Neural cell (in vitro differentiated cells): ENCODE data around the gene GNG11. TPM values are rescaled to one million over a fixed set of nuclear protein-coding genes. Genes with fewer than 3 reads are reported as not detected.

Experiments
- H2AFZ ChIP-seq: fragments of 200-600, 300-800 bp; sonication (generic), shearing (Covaris generic); 2 replicates; pipeline ENCODE4 v1.6.0; 2014; ENCODE audit warnings: low read depth, mild to moderate bottlenecking, antibody characterized with exemption, low read length, moderate library complexity
- H3F3A ChIP-seq: fragments of 200-600 bp; shearing (Covaris generic); 2 replicates; pipeline ENCODE4 v1.6.1; 2016; ENCODE audit warnings: mild to moderate bottlenecking, moderate library complexity, mixed read lengths, antibody characterized with exemption, low read length; ENCODE audit not compliant: insufficient read depth, poor library complexity, severe bottlenecking
- H3K27ac ChIP-seq: fragments of 200-600, 300-800 bp; sonication (generic), shearing (Covaris generic); 2 replicates; pipeline ENCODE4 v1.5.1; 2014; ENCODE audit warnings: mild to moderate bottlenecking, low read length, moderate library complexity
- H3K27me3 ChIP-seq: fragments of 300-800, 200-600 bp; sonication (generic), shearing (Covaris generic); 2 replicates; pipeline ENCODE4 v1.6.0; 2014; ENCODE audit warnings: mild to moderate bottlenecking, low read depth, low read length, moderate library complexity; ENCODE audit not compliant: insufficient read depth
- H3K36me3 ChIP-seq: fragments of 300-800, 200-600 bp; sonication (generic), shearing (Covaris generic); 2 replicates; pipeline ENCODE4 v1.5.1; 2014; ENCODE audit warnings: mild to moderate bottlenecking, antibody characterized with exemption, low read length, moderate library complexity; ENCODE audit not compliant: insufficient read depth
- H3K4me2 ChIP-seq: fragments of 300-800, 200-600 bp; sonication (generic), shearing (Covaris generic); 2 replicates; pipeline ENCODE4 v1.6.0; 2014; ENCODE audit warnings: mild to moderate bottlenecking, low read length
- H3K4me3 ChIP-seq: fragments of 300-800, 200-600 bp; sonication (generic), shearing (Covaris generic); 2 replicates; pipeline ENCODE4 v1.5.1; 2014; ENCODE audit warnings: mild to moderate bottlenecking, low read length, moderate library complexity
- H3K79me2 ChIP-seq: fragments of 200-600 bp; shearing (Covaris generic); replicated peaks from 2 replicates; pipeline ENCODE4 v1.6.0; 2014; ENCODE audit warnings: mild to moderate bottlenecking, low read length, moderate library complexity; ENCODE audit not compliant: insufficient read depth
- H3K9ac ChIP-seq: fragments of 300-800, 200-600 bp; sonication (generic), shearing (Covaris generic); 2 replicates; pipeline ENCODE4 v1.6.1; 2016; ENCODE audit warnings: mild to moderate bottlenecking, low read length, mixed read lengths
- H3K9me2 ChIP-seq: fragments of 200-600 bp; shearing (Covaris generic); 2 replicates; pipeline ENCODE4 v1.6.1; 2016; ENCODE audit warnings: mild to moderate bottlenecking, low read length, mixed read lengths; ENCODE audit not compliant: insufficient read depth
- H3K9me3 ChIP-seq: fragments of 200-600, 300-800 bp; sonication (generic), shearing (Covaris generic); 2 replicates; pipeline ENCODE4 v1.6.1; 2016; ENCODE audit warnings: mild to moderate bottlenecking, mixed run types, low read length, moderate library complexity, mixed read lengths
- H4K20me1 ChIP-seq: fragments of 200-600 bp; shearing (Covaris generic); 2 replicates; pipeline ENCODE4 v1.6.1; 2016; ENCODE audit warnings: mild to moderate bottlenecking, mixed run types; ENCODE audit not compliant: insufficient read depth
- CTCF ChIP-seq: fragments of 450-650 bp; IDR thresholded peaks from 2 replicates; pipeline ENCODE4 v1.5.1; 2014; ENCODE audit warnings: antibody characterized with exemption, mild to moderate bottlenecking, moderate library complexity; ENCODE audit not compliant: poor library complexity, severe bottlenecking
- EP300 ChIP-seq: fragments of 450-650 bp; conservative IDR thresholded peaks from 2 replicates; pipeline ENCODE4 v1.6.1; 2014; ENCODE audit warnings: antibody characterized with exemption, mild to moderate bottlenecking, moderate library complexity; ENCODE audit not compliant: poor library complexity, severe bottlenecking
- EZH2 ChIP-seq: fragments of 200-600, 300-800 bp; shearing (Covaris generic), sonication (generic); IDR thresholded peaks from 2 replicates; pipeline ENCODE4 v1.6.1; 2014; ENCODE audit warnings: antibody characterized with exemption, low read length, borderline replicate concordance, mild to moderate bottlenecking; ENCODE audit not compliant: insufficient read depth, poor library complexity, severe bottlenecking
- MXI1 ChIP-seq: fragments of 450-650 bp; conservative IDR thresholded peaks from 2 replicates; pipeline ENCODE4 v1.6.1; 2014; ENCODE audit warnings: antibody characterized with exemption, mild to moderate bottlenecking; ENCODE audit not compliant: poor library complexity, severe bottlenecking
- POLR2AphosphoS5 ChIP-seq: IDR thresholded peaks from 2 replicates; pipeline ENCODE4 v1.6.1; 2012
- RAD21 ChIP-seq: fragments of 450-650 bp; conservative IDR thresholded peaks from 2 replicates; pipeline ENCODE4 v1.6.1; 2014; ENCODE audit warnings: antibody characterized with exemption, mild to moderate bottlenecking, moderate library complexity
- REST ChIP-seq: IDR thresholded peaks from 2 replicates; pipeline ENCODE4 v1.6.1; 2012; ENCODE audit warnings: borderline replicate concordance
- SMC3 ChIP-seq: fragments of 450-650 bp; conservative IDR thresholded peaks from 2 replicates; pipeline ENCODE4 v1.6.1; 2014; ENCODE audit warnings: antibody characterized with exemption, mild to moderate bottlenecking, moderate library complexity; ENCODE audit not compliant: poor library complexity
- TAF1 ChIP-seq: IDR thresholded peaks from 2 replicates; pipeline ENCODE4 v1.6.1; 2012; ENCODE audit warnings: low read depth
- polyA plus RNA-seq: library from polyadenylated mRNA; depleted of rRNA; stranded (reverse); fragments of >200 nt; gene quantifications from 2 replicates; pipeline ENCODE4 v1.2.3, GENCODE V29; 2014

GNG11 gene
- polyA plus RNA-seq, 1 donor from 2014 or later, result 0.25 TPM

GRCh38 chr7:93902777-93903423 lies 18.6 kb upstream of the GNG11 start:
- Histone ChIP-seq H3K9ac (no peak overlapping the region), H3K27me3 (no peaks in the 10 kb centered on the region), H3K27ac (no peak overlapping the region), H3K4me3 (no peak overlapping the region), H3F3A (no peaks in the 10 kb centered on the region), H3K36me3 (no peaks in the 10 kb centered on the region), H4K20me1 (no peaks in the 10 kb centered on the region), H3K79me2 (no peaks in the 10 kb centered on the region), H3K9me3 (no peaks in the 10 kb centered on the region), H3K4me2 (no peak overlapping the region), H2AFZ (no peak overlapping the region), H3K9me2 (no peaks in the 10 kb centered on the region)
- TF ChIP-seq REST (no peak), CTCF (peak; percentile 39)

GRCh38 chr7:93906267-93906666 lies 15.3 kb upstream of the GNG11 start, which contains the start of gene GNGT1:
Gene GNGT1 (plus strand): TSS chr7:93906567. CDS start chr7:93906747, 180 bp downstream.
- H3K9ac ChIP-seq, result no peak within 1 kb of the TSS
- no peak within 1 kb of the TSS for H3K4me3 ChIP-seq
- no peaks in the 10 kb centered on the region for H3K36me3 ChIP-seq
- H3K27me3 ChIP-seq, result no peaks in the 10 kb centered on the region
- no peak for TF ChIP-seq EP300
- no peak for TF ChIP-seq SMC3
- TF ChIP-seq REST, result no peak
- TF ChIP-seq POLR2AphosphoS5, result no peak
- TF ChIP-seq RAD21, result no peak
- TF ChIP-seq EZH2, result no peak
- no peak for TF ChIP-seq MXI1
- TF ChIP-seq CTCF, result no peak
- TF ChIP-seq TAF1, result no peak
- no peaks in the 10 kb centered on the region for H4K20me1 ChIP-seq
- H3K79me2 ChIP-seq, result no peaks in the 10 kb centered on the region
- no peak within 1 kb of the TSS for H3K4me2 ChIP-seq
- H3F3A ChIP-seq, result no peaks in the 10 kb centered on the region
- H3K27ac ChIP-seq, result no peak within 1 kb of the TSS
- no peak within 1 kb of the TSS for H2AFZ ChIP-seq
- H3K9me2 ChIP-seq, result no peaks in the 10 kb centered on the region
- H3K9me3 ChIP-seq, result no peaks in the 10 kb centered on the region
